NOMO-1 treated with dmso at 0.1 percent for 144 hours (cell line): ENCODE data around the gene LURAP1L.

Experiments used
- DNase-seq: peaks from one replicate; lab custom pipeline; 2025; ENCODE audit not compliant: unreplicated experiment; lab: John Stamatoyannopoulos, UW

Gene LURAP1L

DNA sequence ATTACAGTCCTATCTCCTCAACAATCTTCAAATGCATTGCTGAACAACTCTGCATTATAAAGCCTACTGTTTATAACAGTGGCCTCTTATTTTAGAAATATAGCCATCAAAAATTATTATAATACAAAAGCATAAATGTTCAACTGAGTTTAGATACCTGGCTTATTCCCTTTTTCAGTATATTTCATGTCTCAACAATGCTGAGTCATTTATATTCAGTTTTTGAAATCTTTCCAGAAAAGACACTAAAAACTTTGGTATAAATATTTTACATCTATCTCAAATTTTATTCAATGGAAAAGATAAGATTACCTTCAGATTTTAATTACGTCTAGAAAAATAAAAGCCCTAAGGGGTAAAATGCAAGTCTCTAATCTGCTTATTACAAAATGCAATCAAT, 37.9 kb downstream of the LURAP1L start:
- DNase-seq, result no peak

DNA sequence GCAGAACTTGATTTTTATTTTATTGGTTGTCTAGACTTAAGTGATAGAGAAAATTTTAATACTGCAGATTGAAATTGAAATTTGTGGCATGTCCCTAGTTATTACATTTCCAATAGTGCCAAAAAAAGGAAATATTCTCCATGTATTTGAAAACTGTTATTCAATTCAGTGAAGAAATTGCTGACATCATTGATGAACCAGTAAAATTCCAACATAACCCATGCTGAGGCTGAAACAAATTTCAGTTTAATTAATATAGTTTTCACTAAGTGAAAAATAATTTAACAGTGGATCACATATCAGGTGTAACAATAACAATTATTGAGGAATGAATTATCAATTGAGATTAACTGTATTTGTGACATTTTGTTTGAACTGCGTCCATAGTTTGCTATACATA, 38.7 kb downstream of the LURAP1L start:
- no peak for DNase-seq

DNA sequence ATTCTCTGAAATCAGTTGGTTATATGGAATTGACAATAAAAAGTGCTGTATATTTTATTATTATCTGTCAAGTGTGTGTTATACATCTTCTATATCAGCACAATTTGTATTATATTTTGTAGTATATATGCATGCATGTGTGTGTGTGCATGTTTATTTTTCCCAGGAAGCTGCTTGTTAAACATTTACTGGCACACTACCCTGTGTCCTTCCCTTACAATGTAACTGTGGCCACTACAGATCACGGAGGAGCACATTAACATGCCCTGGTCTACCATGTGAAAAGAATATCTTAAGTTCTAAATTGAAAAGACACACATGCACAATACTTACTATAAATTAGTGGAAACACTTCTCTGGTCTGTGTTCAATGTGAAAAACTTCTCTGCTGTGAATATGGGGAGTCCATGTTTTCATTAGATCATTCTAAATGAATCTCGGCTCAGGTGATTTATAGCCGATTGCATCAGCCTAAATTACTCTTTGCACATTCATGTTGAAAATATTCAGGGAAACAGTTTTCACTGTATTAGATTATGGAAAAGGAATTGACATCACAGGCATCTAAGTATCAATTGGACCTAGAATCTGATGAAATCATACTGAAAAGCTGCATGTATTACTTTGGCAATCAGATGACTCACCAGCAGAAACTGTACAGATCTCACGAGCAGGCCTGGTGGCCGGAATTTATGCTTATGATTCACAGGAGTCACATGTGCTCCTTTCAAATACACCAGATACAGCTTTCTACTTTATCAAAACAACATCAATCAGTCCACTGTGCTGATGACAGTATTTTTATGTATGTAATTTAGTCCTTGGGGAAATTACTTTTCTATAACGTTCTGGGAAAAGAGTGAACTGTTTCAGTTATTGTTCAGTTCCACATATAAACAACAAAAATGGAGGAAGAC, 39.4 kb downstream of the LURAP1L start:
- no peak for DNase-seq

DNA sequence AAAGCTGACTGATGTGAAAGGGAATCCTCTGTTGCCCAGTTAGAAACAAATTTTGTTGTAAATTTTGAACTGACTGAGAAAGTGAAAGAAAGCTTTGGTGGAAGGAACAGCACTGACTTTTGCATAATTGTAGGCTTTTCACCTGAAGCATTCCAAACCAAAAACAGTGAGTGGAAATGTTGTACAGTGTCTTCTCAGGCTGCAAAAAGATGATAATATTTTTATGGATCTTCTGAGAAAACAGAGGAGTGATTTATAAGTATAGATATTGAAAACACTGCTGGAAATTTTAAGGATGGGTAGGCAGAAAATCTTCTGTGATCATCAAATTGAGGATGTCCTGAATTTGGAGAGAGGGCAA, 40.0 kb downstream of the LURAP1L start:
- DNase-seq, result no peak

DNA sequence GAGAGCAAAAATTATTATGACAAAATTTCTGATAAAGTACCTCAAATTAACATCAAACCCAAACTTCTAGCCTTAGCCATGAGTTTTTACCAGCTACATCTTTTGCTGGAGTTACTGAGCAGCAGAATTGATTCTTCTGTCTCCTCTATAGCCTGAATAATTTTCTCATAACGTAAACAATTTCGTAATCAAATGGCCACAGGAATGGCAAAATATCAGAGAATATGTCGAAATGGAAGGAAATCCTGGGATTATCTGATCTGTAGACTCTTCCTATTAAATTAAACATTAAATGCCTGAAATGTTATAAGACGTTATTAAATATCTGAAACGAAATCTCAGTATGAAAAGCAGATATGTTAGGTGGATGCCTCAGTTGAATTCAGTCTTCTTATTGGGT, 41.1 kb downstream of the LURAP1L start:
- no peak for DNase-seq

- no peak for DNase-seq
Measured at GRCh38 chr9:12816656-12817101, 41.9 kb downstream of the LURAP1L start.

- no peak for DNase-seq
Measured at GRCh38 chr9:12817702-12818101, 42.9 kb downstream of the LURAP1L start.

- no peak for DNase-seq
Measured at GRCh38 chr9:12818431-12819000, 43.7 kb downstream of the LURAP1L start.

GRCh38 chr9:12819436-12820185, 44.8 kb downstream of the LURAP1L start:
- DNase-seq, result no peak

DNA sequence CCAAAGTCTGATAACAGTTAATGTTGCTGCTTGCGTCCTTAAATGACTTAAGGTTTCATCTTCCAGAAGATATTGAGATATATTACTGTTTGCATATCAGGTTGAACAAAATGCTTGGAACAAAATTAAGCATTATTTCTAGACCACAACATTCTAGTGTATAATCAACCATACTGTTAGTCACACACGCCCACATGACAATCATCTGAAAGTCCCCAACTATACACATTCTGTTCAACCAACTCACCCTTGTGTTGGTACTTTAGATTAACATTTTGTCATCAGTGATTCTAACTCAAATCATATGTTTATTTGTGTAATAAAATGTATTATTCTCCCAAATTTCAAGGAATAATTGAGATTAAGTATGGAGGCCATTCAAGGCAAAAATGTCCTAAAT, 47.3 kb downstream of the LURAP1L start:
- DNase-seq, result no peak

DNA sequence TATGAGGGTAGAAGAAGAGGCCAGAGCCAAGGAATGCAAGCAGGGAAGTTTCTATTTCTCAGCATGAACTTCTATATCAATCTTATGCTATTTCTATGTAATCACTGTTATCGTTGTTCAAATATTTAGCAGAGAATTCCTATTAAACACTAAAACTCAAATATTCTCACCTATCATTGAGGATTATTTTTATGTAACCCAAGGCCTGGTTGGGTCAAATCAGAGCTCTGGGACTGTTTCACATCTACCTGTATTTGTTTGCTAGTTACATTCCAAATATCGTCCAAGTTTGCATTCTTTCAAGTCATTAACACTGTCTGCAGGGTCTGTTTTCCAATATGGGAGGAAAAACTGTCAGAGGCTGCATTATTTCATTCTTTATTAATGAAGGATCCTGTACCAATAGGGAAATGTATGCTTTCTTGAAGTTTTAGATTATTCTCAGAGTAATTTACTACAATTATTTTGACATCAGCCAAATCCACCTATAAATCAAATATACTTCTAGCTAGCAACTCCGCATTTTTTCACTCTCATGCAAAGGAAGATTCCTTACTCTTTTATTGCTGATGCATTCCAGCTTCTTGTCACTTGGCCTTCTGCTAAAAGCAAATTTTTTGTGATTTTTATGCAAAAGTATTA, 52.2 kb downstream of the LURAP1L start:
- DNase-seq, result no peak

DNA sequence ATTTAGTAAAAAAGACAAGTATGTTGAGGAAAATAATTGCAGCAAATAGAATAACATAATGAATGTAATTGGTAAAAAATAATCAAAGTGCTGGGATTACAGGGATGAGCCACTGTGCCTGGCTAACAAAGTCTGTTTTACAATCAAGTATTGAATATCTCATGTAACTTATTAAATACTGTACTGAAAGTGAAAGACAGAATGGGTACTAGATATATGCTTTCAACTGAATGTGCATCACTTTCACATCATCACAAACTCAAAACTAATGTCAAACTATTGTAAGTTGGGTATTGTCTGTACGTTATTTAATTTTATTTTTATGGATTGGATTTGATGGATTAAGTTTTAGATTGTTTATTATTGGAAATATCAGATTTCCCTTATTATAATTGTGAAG, 58.9 kb downstream of the LURAP1L start:
- no peak for DNase-seq

GRCh38 chr9:12838546-12838945, 63.7 kb downstream of the LURAP1L start:
- no peak for DNase-seq

DNA sequence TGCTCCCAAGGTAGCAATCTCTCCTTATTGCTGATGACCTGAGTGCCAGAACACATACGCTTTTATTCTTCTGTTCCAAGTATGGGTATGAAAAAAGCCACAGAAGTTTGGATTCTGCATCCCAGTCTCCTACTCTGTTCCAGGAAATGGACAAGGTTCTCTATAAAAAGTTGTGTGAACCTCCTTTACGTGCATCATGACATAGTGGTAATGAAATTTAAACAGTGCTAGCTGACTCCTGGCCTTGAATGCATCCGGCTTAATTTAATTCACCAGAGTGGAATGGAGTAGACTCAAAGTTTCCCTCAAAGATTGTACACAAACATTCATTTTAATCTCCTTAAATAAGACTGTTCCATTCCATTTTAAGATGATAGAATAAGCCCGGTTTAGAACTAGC, 68.9 kb downstream of the LURAP1L start:
- no peak for DNase-seq

GRCh38 chr9:12846035-12846434, 71.2 kb downstream of the LURAP1L start:
- DNase-seq, result no peak

DNA sequence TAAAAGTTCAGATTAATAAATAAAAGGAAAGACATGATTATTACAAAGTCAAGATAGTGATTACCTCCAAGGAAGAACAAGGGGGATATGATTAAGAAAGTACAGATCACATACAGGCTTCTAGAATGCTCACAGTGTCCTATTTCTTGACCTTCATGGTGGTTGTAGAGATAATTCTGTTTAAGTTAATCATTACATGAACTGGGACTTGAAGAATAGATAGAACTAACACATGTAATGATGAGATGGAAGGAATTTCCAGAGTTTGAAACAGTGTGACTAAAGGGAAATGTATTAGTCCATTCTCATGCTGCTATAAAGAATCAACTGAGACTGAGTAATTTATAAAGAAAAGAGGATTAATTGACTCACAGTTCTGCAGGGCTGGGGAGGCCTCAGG, 72.7 kb downstream of the LURAP1L start:
- DNase-seq, result no peak

DNA sequence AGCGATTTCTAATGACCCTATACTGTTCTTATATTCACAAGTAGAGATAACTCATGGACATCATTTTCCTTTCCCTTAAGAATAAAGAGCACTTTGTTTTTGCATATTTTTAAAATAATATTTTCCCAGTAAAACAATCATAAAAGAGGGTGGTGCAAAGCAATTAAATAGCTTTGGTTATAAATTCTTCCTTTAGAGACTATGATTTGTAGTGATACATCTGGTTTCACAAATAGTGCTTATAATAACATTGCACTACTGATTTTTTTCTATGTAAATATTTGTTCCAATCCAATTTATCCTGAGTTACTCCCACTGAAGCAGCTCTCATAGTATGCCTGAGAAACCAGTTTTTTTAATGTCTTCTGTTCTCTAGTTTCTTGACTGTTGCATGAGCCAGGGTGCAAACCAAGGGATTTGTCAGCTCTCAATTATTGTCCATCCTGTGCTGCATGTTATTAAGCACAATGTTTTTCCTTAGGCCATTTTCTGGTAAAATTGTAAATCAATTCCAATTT, 74.7 kb downstream of the LURAP1L start:
- DNase-seq, result no peak

DNA sequence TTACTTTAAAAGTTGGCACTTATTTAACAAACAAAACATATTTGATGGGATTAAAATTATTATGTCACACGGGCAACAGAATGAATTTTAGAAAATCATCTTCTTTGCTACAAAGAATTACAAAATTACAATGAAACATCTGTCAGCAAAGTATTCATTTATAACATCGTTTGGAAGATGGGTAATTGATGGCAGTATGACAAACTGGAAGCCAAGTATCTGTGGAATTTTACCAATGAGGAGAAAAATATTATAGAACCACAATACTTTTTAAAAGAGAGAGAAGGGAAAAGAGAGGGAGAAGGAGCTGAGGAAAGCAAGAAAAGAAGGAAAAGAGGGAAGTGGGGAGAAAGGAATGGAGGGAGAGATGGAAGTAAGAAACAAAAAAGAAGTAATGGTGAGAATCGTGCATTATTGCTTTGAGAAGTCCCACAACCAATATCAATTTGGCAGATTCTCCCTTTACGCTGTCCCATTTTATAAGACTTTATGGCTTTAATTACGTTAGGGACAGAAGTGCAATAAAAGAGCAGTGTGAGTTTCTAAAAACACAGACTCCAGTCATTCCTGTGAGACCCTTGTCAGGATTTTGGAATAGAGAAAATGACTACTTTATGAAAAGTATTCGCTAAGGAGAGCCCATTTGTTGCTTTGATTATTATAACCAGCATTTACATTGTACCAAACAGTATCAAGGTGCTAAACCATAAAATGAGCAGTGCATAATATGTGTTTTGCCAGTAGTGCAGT, 76.7 kb downstream of the LURAP1L start:
- DNase-seq, result no peak

DNA sequence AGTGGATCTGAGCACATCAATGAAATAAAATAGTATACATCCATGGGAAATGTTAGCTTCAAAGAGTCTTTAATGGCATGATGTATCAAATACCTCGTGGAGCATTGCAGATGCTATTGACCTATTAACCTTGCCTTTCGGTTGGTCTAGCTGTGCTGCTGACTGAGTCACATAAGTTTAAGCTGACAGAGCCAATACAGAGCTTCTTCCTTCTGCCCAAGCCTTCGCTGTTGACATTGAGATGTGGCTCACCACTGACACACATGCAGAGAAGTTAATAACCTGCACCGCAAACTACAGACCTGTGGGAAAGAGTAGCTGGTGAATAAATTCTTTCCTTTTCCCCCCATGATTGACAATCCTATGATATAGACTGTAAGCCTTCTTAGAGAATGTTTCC, 78.2 kb downstream of the LURAP1L start:
- no peak for DNase-seq

- no peak for DNase-seq
Measured at GRCh38 chr9:12854221-12854620, 79.4 kb downstream of the LURAP1L start.

DNA sequence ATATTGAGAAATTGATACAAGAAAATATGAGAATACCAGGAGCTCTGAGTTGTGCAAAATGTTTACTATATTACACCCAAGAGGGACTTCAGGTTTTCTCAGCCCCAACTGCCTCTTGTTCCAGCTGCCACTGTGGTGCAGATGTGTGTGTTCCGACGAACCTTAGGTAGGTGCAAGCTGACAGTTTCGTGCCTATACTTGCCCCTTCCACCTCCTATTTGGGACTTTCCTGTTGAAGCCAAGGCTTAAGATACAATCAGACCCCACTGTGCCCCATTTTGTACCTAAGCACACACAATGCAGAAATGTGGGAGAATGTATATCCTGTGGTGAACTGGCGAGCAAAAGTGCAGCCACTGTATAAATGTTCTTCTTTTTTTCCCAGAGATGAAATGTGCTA, 80.2 kb downstream of the LURAP1L start:
- DNase-seq, result no peak
